IPS-18a (cell line): ENCODE results near the gene CBFA2T3.
"Not testable (repeated sequence)": the region's sequence is repeated elsewhere in the genome, so short reads cannot be mapped to it uniquely, and the experiment has no call there.

ENCODE experiments used
- H3K27ac ChIP-seq: one replicate; pipeline ENCODE4 v1.5.1; 2013; ENCODE audit warnings: low read length
- H3K27me3 ChIP-seq: one replicate; pipeline ENCODE4 v1.6.1; 2013; ENCODE audit warnings: mild to moderate bottlenecking, low read length; ENCODE audit not compliant: control insufficient read depth, insufficient read depth
- H3K36me3 ChIP-seq: one replicate; pipeline ENCODE4 v1.6.1; 2013; ENCODE audit warnings: low read depth, low read length; ENCODE audit not compliant: control insufficient read depth
- H3K4me1 ChIP-seq: one replicate; pipeline ENCODE4 v1.6.1; 2013; ENCODE audit warnings: low read depth, low read length; ENCODE audit not compliant: control insufficient read depth
- H3K4me3 ChIP-seq: one replicate; pipeline ENCODE4 v1.5.1; 2013; ENCODE audit warnings: low read length
- H3K9ac ChIP-seq: one replicate; pipeline ENCODE4 v1.6.1; 2013; ENCODE audit warnings: mild to moderate bottlenecking, low read length, moderate library complexity
- H3K9me3 ChIP-seq: one replicate; pipeline ENCODE4 v1.6.1; 2013; ENCODE audit warnings: low read depth, low read length; ENCODE audit not compliant: control insufficient read depth

CBFA2T3 gene

DNA sequence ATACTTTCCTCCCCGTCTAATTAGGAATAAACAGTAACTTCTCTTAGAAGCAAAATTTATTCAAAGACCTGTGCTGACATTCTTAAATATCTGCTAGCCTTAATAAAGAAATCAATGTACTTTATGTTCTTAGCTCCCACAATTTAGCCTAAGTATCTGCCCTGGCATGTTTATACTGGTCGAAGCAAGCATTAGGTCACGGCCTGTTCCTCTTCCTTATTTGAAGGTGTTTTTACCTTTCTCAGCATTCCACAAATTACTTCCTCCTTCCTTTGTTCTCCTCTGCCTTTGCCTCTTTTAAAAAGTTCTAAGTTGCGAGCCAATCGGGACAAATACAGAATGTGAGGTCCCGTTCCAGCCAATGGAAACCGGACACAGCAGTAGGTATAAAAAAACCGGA is 58.1 kb downstream of the CBFA2T3 start:
- not testable (repeated sequence) for H3K27ac ChIP-seq, H3K27me3 ChIP-seq, H3K9ac ChIP-seq, H3K4me1 ChIP-seq, H3K36me3 ChIP-seq, H3K4me3 ChIP-seq, H3K9me3 ChIP-seq

DNA sequence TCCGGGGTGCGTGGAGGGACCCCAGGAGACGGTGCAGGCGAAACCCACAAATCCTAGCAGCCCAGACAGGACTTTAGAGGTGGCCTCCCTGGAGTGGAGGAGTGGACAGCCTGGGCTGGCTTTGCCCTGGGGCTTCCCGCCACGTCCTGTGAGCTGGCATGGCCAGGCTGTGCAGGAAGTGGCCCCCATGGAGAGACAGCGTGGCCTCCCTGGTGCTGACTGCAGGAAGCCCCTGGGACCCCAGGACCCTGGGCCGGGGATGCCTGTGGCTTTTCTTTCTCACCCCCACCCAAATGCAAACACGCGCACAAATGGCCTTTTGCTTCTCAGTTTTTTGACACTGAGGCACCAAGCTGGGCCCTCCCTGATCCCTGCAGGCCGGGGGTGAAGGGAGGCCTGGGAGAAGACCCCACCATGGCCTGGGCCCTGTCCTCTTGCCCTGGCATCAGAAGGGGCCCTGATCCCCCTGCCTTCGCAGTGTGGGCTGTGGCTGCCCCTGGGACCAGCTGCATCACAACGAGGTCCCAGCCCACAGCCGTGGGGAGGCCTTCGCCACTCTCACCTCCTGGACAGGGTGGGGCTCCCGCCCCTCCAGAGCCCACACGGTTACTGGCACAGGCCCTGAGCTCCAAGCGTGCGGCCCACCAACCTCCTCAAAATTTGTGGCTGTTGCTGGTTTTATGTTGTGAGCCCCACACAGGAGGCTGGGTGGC is 58.9 kb downstream of the CBFA2T3 start:
- Histone ChIP-seq H3K4me1 (no peaks in the 10 kb centered on the region), H3K9ac (no peak overlapping the region), H3K27ac (no peak overlapping the region)

GRCh38 chr16:88917146-88917914 is 59.7 kb downstream of the CBFA2T3 start:
- Histone ChIP-seq H3K27ac (no peak overlapping the region), H3K9me3 (no peaks in the 10 kb centered on the region), H3K36me3 (no peaks in the 10 kb centered on the region), H3K4me3 (no peak overlapping the region), H3K9ac (no peak overlapping the region), H3K27me3 (no peaks in the 10 kb centered on the region), H3K4me1 (no peaks in the 10 kb centered on the region)

More for the DNA sequence above, 58.9 kb downstream of the CBFA2T3 start:
- H3K4me3 ChIP-seq: no peak overlapping the region
- no peaks in the 10 kb centered on the region for H3K9me3 ChIP-seq
- H3K36me3 ChIP-seq: no peaks in the 10 kb centered on the region
- no peaks in the 10 kb centered on the region for H3K27me3 ChIP-seq

GRCh38 chr16:88915639-88916327 is 61.2 kb downstream of the CBFA2T3 start:
- Histone ChIP-seq H3K36me3 (no peaks in the 10 kb centered on the region), H3K4me3 (no peak overlapping the region), H3K27me3 (no peaks in the 10 kb centered on the region), H3K27ac (no peak overlapping the region), H3K9me3 (no peaks in the 10 kb centered on the region), H3K4me1 (no peaks in the 10 kb centered on the region), H3K9ac (no peak overlapping the region)

GRCh38 chr16:88914750-88915368 is 62.1 kb downstream of the CBFA2T3 start:
- no peaks in the 10 kb centered on the region for H3K4me1 ChIP-seq
- H3K36me3 ChIP-seq: no peaks in the 10 kb centered on the region
- no peak overlapping the region for H3K4me3 ChIP-seq
- H3K9ac ChIP-seq: no peak overlapping the region
- H3K27me3 ChIP-seq: no peaks in the 10 kb centered on the region
- H3K9me3 ChIP-seq: no peaks in the 10 kb centered on the region
- H3K27ac ChIP-seq: no peak overlapping the region

- no peak overlapping the region for H3K9ac ChIP-seq
- no peaks in the 10 kb centered on the region for H3K36me3 ChIP-seq
- H3K27me3 ChIP-seq: no peaks in the 10 kb centered on the region
- H3K27ac ChIP-seq: no peak overlapping the region
- H3K9me3 ChIP-seq: no peaks in the 10 kb centered on the region
- H3K4me3 ChIP-seq: no peak overlapping the region
- H3K4me1 ChIP-seq: no peaks in the 10 kb centered on the region
Measured at GRCh38 chr16:88913870-88914269, 63.1 kb downstream of the CBFA2T3 start.

GRCh38 chr16:88913001-88913612 is 63.9 kb downstream of the CBFA2T3 start:
- H3K9me3 ChIP-seq: no peaks in the 10 kb centered on the region
- H3K27me3 ChIP-seq: no peaks in the 10 kb centered on the region
- H3K9ac ChIP-seq: no peak overlapping the region
- H3K4me3 ChIP-seq: no peak overlapping the region
- H3K4me1 ChIP-seq: no peaks in the 10 kb centered on the region
- no peaks in the 10 kb centered on the region for H3K36me3 ChIP-seq
- H3K27ac ChIP-seq: no peak overlapping the region

DNA sequence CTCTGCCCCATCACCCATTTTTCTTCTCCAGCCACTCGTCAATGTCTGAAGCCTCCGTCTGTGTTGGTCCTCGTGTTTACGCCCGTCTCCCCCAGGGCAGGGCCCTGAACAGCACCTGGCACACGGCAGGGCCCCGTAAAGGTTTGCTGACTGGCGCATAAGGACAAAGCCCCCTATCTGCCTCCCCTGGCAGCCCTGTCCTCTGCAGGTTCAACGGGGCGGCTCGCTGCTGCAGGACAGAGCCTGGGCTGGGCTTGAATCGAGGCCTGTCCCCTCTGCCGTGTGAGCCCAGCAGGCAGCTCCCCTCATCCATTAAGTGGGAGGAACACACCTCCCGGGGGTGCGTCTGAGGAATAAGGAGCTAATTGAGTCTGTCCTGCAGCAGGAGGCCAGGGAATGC is 64.5 kb downstream of the CBFA2T3 start:
- no peak overlapping the region for H3K27ac ChIP-seq
- H3K9ac ChIP-seq: no peak overlapping the region
- no peaks in the 10 kb centered on the region for H3K36me3 ChIP-seq
- H3K9me3 ChIP-seq: no peaks in the 10 kb centered on the region
- no peaks in the 10 kb centered on the region for H3K27me3 ChIP-seq
- H3K4me3 ChIP-seq: no peak overlapping the region
- no peaks in the 10 kb centered on the region for H3K4me1 ChIP-seq

GRCh38 chr16:88911946-88912310 is 65.1 kb downstream of the CBFA2T3 start:
- Histone ChIP-seq H3K4me1 (no peaks in the 10 kb centered on the region), H3K36me3 (no peaks in the 10 kb centered on the region), H3K27ac (no peak overlapping the region), H3K4me3 (no peak overlapping the region), H3K27me3 (no peaks in the 10 kb centered on the region), H3K9ac (no peak overlapping the region), H3K9me3 (no peaks in the 10 kb centered on the region)

GRCh38 chr16:88911136-88911945 is 65.7 kb downstream of the CBFA2T3 start:
- H3K9me3 ChIP-seq: no peaks in the 10 kb centered on the region
- no peaks in the 10 kb centered on the region for H3K36me3 ChIP-seq
- H3K27me3 ChIP-seq: no peaks in the 10 kb centered on the region
- no peak overlapping the region for H3K27ac ChIP-seq
- no peak overlapping the region for H3K9ac ChIP-seq
- no peaks in the 10 kb centered on the region for H3K4me1 ChIP-seq
- H3K4me3 ChIP-seq: no peak overlapping the region
